GM23248 (cell line): Measurements from ENCODE around the gene HELZ2.
"Not testable (repeated sequence)": the region's sequence is repeated elsewhere in the genome, so short reads cannot be mapped to it uniquely, and the experiment has no call there.

Source experiments
- EZH2 ChIP-seq: fragments of 200-600 bp; sonication (generic); IDR thresholded peaks from 2 replicates; pipeline ENCODE4 v1.6.1; 2018; ENCODE audit warnings: antibody characterized with exemption, mild to moderate bottlenecking; ENCODE audit not compliant: insufficient read depth, poor library complexity, severe bottlenecking
- EZH2phosphoT487 ChIP-seq: fragments of 200-600 bp; sonication (generic); IDR thresholded peaks from 2 replicates; pipeline ENCODE4 v1.6.1; 2018; ENCODE audit warnings: antibody characterized with exemption, moderate library complexity, mild to moderate bottlenecking, low read depth; ENCODE audit not compliant: insufficient read depth

GRCh38 chr20:63559485-63560332, 14.3 kb downstream of the HELZ2 start:
- TF ChIP-seq EZH2, EZH2phosphoT487: not testable (repeated sequence)
